Measurements from ENCODE around the gene AEN.
A peak's percentile ranks its signal among the peaks of the same experiment; 100 is the strongest.

Gene AEN

GRCh38 chr15:88586401-88587162, 34.6 kb upstream of the AEN start:
- peak; percentile 6 for DNase-seq (ENCODE audit: low read depth)
- TF ChIP-seq CTCF (IDR thresholded peaks at IDR 0.05; ENCODE audit: low read length, missing control alignments), result no peak
- no peak overlapping the region for H3K4me3 ChIP-seq (replicated peaks; ENCODE audit: low read depth, low read length)

- no peak for DNase-seq (ENCODE audit: low read depth)
- no peak for TF ChIP-seq CTCF (IDR thresholded peaks at IDR 0.05; ENCODE audit: low read length, missing control alignments)
These were observed 30.4 kb upstream of the AEN start for GRCh38 chr15:88590759-88591158.

GRCh38 chr15:88591384-88591783, 29.8 kb upstream of the AEN start:
- no peak for DNase-seq (ENCODE audit: low read depth)
- no peak overlapping the region for H3K4me3 ChIP-seq (replicated peaks; ENCODE audit: low read depth, low read length)
- no peak for TF ChIP-seq CTCF (IDR thresholded peaks at IDR 0.05; ENCODE audit: low read length, missing control alignments)

More at GRCh38 chr15:88590759-88591158, 30.4 kb upstream of the AEN start:
- no peak overlapping the region for H3K4me3 ChIP-seq (replicated peaks; ENCODE audit: low read depth, low read length)

- H3K4me3 ChIP-seq (replicated peaks; ENCODE audit: low read depth, low read length), result no peak overlapping the region
- TF ChIP-seq CTCF (IDR thresholded peaks at IDR 0.05; ENCODE audit: low read length, missing control alignments), result no peak
- no peak for DNase-seq (ENCODE audit: low read depth)
These were observed 17.3 kb upstream of the AEN start for GRCh38 chr15:88603885-88604284.

- no peak for TF ChIP-seq CTCF (IDR thresholded peaks at IDR 0.05; ENCODE audit: low read length, missing control alignments)
- no peak for DNase-seq (ENCODE audit: low read depth)
- H3K4me3 ChIP-seq (replicated peaks; ENCODE audit: low read depth, low read length), result no peak overlapping the region
These were observed 16.6 kb upstream of the AEN start for GRCh38 chr15:88604381-88605188.

GRCh38 chr15:88605189-88606069, 15.7 kb upstream of the AEN start:
- H3K4me3 ChIP-seq (replicated peaks; ENCODE audit: low read depth, low read length), result no peak overlapping the region
- DNase-seq (ENCODE audit: low read depth), result peak; percentile 47
- TF ChIP-seq CTCF (IDR thresholded peaks at IDR 0.05; ENCODE audit: low read length, missing control alignments), result no peak
